ENCODE measurements around the gene EXD3.

DNA sequence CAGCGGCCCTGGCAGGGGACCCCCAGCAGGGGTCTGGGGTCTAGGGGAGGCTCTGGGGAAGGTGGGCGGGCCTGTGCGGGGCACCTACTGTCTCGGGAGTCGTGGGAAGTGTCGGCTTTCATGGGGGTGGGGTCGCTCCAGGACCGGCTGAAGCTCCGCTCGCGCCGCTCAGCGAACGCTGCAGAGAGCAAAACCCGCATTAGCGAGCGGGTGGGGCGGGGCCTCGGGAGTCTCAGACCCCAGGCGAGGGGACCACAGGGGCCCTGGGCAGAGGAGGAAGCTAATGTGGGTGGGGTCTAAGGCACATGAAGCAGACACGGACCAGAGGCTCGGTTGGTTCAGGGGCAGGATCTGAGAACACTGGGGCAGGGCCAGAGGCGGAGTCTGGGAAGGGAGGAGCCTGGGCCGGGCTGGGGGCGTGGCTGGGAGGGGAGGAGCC lies 30.7 kb upstream of the EXD3 start:
- TF ChIP-seq MAFK (conservative IDR thresholded peaks at IDR 0.05 in 1 of 2, IDR thresholded peaks at IDR 0.05 in 1 of 2; ENCODE audit: low read length in 2 of 2), result no peak
- no peak for TF ChIP-seq ZNF224 (CRISPR knock-in tag; IDR thresholded peaks at IDR 0.05)
- TF ChIP-seq TAF1 (CRISPR knock-in tag; IDR thresholded peaks at IDR 0.05), result no peak
- TF ChIP-seq NR1H2 (CRISPR knock-in tag; IDR thresholded peaks at IDR 0.05; ENCODE audit: borderline replicate concordance, low read depth), result no peak
- no peak for TF ChIP-seq REST (IDR thresholded peaks at IDR 0.05; ENCODE audit: borderline replicate concordance in 1 of 2, low read depth in 1 of 2, low read length in 2 of 2)
- TF ChIP-seq ZNF773 (CRISPR knock-in tag; IDR thresholded peaks at IDR 0.05; ENCODE audit: borderline replicate concordance), result no peak
- TF ChIP-seq ZNF124 (CRISPR knock-in tag; IDR thresholded peaks at IDR 0.05), result no peak
- TF ChIP-seq ZNF619 (CRISPR knock-in tag; IDR thresholded peaks at IDR 0.05), result no peak
- no peak for TF ChIP-seq SMC3 (IDR thresholded peaks at IDR 0.05; ENCODE audit: low read length)
- TF ChIP-seq, protein P1, sequence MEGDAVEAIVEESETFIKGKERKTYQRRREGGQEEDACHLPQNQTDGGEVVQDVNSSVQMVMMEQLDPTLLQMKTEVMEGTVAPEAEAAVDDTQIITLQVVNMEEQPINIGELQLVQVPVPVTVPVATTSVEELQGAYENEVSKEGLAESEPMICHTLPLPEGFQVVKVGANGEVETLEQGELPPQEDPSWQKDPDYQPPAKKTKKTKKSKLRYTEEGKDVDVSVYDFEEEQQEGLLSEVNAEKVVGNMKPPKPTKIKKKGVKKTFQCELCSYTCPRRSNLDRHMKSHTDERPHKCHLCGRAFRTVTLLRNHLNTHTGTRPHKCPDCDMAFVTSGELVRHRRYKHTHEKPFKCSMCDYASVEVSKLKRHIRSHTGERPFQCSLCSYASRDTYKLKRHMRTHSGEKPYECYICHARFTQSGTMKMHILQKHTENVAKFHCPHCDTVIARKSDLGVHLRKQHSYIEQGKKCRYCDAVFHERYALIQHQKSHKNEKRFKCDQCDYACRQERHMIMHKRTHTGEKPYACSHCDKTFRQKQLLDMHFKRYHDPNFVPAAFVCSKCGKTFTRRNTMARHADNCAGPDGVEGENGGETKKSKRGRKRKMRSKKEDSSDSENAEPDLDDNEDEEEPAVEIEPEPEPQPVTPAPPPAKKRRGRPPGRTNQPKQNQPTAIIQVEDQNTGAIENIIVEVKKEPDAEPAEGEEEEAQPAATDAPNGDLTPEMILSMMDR (CRISPR knock-in tag; IDR thresholded peaks at IDR 0.05), result no peak
- TF ChIP-seq ASH2L (IDR thresholded peaks at IDR 0.05; ENCODE audit: insufficient read length, low read depth, low read length), result no peak
- TF ChIP-seq KDM5A (IDR thresholded peaks at IDR 0.05; ENCODE audit: borderline replicate concordance, low read length), result no peak
- no peak for TF ChIP-seq ZIK1 (CRISPR knock-in tag; IDR thresholded peaks at IDR 0.05; ENCODE audit: borderline replicate concordance, low read depth)
- no peak for TF ChIP-seq ADNP (CRISPR knock-in tag; IDR thresholded peaks at IDR 0.05)
